Kidney capillary endothelial cell (primary cell): ENCODE results near the gene EEF2.

ENCODE experiments used
- DNase-seq: peaks from one replicate; pipeline ENCODE4 v3.0.0-alpha.2; 2018; ENCODE audit warnings: low spot score

EEF2 gene

DNA sequence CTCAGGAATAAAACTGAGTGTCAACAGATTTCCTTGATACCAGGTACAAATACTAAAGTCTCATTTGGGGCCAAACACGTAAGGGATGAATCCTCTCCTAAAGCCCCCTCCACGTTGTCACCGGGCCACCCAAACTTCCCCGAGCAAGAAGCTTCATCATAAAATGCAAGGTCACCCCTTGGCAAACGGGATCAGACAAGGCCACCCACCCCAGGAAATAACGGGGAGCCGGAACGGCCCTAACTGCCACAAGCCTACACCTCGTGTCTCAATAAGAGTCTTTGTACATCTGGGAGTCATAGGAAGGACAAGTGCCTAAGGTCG lies 717 bp downstream of the EEF2 start:
- DNase-seq: no peak

DNA sequence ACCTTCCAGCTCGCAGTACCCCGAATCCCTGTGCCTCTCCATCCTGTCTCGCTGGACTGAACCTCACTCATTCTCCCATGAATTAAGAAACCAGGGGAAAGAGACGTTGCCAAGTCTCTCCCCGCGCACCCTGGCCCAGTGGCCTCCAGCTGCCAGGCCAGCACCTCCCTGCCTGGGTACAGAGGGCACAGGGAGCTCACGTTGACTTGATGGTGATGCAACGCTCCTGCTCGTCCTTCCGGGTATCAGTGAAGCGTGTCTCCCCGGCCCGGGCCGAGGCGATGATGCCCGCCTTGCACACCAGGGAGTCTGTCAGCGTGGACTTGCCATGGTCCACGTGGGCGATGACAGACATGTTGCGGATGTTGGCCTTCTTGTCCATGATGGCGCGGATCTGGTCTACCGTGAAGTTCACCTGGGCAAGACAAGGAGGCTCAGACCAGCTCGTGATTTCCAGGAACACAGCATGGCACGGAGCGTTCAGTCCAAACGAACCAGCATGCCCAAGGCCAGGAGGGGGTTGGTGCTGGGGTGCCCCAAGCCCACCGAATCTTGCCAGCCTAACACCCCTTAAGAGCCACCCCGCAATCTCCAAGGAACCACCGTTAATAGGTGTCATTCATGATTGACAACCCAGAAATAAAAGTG lies 1.2 kb downstream of the EEF2 start:
- DNase-seq: no peak

DNA sequence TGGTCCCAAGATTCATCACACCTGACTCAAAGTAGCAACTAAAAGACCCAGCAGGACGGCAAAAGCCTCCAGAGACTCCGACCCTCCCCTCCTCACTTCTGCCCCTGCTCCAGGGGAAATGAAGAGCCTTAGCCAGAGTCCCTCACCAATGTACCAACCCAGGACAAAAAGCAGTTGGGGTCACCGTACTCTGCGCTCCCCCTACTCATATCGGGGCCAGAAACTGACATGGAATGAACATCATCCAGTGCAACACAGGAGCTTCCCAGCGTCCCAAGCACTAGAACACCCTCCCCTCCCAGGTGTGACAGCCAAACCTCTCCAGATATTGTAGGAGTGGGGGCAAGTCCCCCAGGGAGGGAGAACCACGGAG lies 1.7 kb downstream of the EEF2 start:
- no peak for DNase-seq

DNA sequence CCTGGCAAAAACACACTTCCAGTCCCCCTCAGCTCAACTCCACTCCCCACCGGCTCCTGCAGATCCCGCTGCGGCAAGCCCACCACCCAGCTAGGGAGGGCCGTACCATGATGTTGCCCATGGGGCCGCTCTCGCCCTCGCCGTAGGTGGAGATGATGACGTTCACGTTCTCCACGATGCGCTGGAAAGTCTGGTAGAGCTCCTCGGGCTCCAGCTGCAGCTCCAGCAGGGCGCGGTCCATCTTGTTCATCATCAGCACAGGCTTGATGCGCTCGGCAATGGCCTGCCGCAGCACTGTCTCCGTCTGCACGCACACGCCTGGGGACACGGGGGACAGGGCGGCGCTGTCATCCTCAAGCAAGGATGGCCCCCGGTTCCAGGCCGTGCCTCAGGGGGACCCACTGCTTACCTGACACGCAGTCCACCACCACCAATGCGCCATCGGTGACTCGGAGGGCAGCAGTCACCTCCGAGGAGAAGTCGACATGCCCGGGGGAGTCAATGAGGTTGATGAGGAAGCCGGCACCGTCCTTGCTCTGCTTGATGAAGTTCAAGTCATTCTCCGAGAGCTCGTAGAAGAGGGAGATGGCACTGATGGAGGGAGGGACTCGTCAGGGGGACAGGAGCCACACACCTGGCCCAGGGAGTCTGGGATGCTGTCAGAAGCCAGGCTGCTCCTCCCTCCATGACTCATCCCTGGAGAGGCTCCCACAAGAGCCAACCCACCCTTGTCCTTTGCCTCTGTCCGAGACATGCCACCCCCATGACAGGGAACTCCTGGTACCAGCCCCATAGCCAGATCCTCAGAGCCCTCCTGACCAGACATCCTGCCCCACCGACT lies 2.3 kb downstream of the EEF2 start:
- no peak for DNase-seq

DNA sequence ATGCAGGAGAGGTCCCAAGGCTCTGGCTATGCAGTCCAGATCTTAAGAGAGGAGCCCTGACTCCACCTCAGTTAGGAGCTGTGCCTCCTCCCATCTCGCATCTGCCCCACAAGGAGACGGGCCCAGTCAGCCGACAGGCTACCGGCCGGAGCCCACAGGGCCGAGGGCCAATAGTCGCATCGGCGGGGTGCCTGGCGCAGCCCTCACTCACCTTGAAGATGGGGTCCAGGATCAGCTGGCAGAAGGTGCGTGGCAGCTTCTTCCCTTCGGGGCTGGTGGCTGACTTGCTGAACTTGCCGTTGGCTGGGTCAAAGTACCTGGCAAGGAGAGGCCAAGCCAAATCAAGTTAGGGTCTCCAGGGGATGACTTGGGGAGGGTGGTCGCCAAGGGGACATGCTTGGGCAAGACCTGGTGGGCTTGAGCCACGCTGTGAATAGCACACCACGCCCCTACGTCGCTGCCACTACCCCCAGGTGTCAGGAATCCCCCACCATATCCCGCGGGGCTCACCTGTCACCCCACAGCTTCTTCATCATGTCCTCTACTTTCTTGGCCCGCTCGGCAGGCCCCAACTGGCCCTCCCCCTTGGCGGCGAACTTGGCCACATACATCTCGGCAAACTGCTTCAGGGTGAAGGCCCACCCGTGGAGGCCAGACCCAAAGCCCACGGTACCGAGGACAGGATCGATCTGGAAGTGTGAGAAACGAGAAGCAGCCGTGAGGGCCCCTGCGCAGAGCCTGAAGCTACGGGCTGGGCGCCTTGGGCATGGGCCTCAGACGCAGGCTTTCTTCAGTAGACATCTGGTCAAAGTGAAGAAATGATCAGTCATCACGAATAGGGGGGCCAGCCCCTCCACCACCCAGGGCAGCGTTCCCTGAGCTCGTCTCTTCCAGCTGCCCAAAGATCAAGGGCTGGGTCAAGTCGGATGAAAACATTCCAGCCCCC lies 3.3 kb downstream of the EEF2 start:
- DNase-seq: no peak

DNA sequence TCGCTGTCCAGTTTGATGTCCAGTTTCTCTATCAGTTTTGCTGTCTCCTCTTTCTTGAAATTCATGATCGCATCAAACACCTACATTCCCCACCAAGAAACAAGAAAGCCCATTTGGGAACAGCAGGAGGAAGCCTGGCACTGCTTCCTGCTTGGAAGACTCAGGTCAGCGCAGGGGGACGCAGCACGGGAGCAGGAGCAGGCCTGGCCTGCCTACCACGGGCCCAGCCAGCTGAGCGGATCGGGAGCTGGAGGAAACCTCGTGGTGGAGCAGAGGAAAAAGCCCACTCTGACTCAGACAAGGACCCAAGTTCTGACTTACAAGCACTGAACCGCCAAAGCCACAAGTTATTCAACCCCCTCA lies 3.9 kb downstream of the EEF2 start:
- DNase-seq: no peak

DNA sequence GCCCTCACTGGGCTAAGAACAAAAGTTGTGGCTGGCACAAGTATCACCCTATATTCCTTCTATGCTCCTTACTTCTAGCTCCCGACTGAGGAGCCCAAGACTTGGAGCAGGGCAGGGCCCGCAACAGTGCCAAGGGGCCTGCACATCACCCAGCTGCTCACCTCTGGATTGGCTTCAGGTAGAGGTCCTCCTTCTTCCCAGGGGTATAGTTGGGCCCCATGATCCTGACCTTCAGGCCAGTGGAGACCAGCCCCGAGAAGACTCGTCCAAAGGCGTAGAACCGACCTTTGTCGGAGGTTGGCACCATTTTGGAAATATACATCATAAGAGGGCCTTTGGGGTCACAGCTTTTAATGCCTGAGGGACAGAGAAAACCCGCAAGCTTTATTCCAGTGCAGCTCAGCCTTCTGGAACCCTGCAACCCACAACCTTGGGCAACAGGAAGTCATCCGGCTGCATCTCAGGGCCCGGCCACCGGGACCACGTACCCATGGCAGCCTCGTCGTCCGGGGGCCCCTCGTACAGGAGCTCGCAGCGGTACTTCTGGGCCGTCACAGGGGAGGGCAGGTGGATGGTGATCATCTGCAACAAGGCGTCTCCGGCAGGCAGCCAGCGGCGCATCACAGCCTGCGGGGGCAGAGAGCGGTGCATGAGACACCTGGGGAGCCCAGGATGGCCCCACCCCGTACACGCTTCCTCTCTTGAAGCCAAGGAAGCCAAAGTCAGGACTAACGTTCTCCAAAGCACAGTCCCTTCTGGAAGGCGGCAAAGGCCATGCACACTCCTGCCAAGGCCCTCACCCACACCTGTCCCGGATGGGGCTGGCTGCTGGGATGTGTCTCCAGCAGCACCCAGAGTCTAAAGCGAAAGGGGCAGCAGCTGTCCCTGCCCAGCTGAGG lies 4.7 kb downstream of the EEF2 start:
- DNase-seq: no peak

DNA sequence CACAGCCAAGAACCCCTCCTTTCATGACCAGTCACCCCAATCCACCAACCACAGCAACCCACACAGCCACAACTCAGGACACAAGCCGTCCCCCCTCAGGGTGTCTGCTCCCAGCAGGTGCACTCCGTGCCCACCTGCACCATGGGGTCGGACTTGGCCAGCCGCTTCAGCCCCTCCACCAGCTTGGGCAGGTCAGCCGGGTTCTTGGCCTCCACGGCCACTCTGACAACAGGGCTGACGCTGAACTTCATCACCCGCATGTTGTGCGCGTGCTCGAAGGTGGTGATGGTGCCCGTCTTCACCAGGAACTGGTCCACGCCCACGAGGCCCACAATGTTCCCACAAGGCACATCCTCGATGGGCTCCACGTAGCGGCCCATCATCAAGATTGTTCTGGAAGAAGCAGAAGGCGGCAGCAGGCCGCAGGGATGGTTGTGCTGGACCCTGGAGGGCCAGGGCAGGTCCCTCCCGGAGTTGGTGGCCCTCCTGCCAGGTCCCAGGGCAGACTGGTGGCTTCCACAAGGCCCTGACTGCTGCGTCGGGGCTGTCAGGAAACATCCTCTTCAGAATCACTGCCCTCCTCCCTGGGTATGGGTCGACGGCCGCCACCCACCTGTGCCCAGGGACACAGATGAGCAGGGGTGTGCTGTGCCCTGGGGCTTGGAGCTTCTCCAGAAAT lies 5.5 kb downstream of the EEF2 start:
- no peak for DNase-seq

DNA sequence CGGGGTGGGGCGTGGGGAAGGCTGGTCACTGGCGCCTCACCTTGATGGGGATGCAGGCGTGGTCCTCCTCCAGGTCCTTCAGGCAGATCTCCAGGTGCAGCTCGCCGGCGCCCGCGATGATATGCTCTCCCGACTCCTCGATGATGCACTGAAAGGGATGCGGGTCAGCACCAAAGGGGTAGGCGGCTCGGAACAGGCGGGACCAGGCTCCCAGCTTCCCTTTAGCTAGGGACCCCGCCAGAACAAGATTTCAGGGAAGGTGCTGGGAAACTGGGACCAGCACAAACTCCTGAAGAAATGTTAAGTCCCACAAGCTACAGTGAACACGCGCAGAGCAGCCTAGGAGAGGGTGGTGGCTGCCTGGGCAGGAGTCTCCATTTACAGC lies 6.0 kb downstream of the EEF2 start:
- DNase-seq: no peak

DNA sequence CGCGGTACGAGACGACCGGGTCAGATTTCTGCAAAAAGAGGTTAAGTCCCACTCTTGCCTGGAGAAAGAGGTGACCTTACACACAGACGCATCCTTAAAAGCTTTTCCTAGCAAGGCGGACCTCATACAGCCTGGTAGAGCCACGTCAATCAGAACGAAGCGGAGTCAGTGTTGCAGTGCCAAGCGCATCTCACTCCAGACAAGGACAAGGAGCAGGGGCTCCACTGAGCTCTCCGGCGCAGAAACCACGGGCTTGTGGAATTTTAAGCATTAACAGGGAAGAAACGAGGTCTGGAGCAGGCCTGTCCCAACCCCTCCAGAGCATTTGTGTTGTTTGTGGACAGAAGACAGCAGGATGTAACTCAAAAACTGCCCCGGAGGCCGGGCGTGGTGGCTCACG lies 7.1 kb downstream of the EEF2 start:
- no peak for DNase-seq

DNA sequence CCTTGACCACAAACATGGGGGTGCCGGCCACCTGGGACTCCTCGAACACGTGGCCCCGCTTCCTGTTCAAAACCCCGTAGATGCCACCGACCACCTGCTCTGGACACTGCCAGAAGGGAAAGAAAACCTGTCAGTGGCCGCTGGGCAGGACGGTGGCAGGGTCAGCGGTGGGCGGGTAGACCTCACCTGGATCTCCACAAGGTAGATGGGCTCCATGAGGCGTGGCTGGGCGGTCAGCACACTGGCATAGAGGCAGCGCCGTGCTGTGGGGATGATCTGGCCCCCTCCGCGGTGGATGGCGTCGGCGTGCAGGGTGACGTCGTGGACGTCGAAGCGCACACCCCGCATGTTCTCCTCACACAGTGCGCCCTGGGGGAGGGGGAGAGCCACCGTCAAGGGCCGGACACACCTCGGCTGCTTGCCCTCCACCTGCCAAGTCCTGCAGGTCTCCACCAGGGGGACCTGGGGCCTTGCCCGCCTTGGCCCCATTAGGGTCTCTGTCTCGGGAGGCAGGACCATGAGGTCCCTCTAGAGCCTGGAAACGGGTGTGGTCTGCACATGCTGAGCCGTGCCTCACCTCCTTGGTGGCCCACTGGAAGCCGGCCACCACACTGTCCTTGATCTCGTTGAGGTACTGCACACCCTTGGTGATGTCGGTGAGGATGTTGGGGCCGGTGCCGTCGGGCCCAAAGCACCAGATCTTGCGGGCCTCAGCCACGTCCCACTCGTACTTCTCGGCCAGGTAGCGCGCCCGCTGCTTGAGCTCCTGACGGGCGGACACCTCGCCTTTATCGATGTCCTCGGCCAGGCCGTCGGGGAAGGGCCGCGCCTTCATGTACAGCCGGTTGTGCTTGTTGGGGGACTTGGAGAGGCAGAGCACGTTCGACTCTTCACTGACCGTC lies 7.8 kb downstream of the EEF2 start:
- DNase-seq: no peak

DNA sequence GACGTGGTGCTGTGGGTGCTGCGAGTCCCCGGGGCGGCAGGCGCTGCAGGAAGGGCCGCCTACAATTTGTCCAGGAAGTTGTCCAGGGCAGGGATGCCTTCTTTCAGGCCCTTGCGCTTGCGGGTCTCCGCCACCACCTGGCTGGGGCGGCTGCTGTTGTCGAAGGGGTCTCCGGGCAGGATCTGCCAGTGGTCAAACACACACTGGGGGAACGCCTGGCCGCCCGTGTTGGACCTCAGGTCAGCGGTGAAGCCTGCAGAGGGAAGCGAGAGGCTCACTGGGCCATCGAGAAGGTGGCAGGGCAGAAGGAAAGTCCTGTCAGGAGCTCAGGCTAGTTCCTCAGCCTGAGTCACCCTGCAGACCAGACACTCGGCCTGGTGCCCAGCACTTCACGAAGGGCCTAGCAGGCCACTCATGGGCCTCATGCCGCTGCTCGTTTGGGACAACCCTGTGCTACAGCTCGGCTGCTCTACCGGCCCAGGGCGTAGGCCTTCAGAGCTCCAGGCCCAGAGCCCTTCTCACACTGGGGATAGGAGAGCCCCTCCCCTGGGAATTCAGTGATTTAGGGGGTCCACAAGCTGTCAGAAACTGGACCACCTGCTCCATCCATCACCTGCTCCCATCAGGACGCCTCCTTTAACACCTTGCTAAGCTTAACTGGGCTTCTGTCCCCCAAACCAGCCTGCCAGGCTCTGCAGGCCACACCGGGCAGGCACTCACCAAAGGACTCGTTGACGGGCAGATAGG lies 8.6 kb downstream of the EEF2 start:
- no peak for DNase-seq

DNA sequence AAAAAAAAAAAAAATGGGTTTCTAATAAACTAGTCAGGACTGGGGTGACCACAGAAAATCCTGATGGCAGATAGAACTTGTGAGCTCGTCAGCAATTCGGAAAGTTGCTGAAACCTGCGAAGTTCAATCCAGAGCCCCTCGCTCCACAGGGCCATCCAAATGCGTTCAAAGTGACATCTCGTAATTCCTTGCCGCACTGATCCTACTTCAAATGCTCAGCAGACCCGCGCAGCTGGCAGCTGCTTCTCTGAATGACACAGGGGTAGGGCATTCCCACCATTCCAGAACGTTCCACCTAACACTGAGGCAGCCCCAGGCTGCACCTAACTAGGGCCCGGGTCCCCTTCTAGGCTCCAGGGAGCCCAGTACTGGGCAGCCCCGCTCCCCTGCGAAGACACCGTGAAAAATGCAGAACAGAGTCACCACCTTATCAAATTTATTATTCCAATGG lies 9.6 kb downstream of the EEF2 start:
- DNase-seq: no peak

DNA sequence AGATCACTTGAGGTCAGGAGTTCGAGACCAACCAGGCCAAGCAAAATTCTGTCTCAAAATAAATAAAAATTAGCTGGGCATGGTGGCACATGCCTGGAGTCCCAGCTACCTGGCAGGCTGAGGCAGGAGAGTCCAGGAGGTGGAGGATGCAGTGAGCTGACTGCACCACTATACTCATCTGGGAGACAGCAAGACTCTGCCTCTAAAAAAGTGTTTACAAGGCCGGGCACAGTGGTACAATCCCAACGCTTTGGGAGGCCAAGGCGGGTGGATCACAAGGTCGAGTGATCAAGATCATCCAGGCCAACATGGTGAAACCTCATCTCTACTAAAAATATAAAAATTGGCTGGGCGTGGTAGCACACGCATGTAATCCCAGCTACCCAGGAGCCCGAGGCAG lies 10.1 kb downstream of the EEF2 start:
- no peak for DNase-seq

DNA sequence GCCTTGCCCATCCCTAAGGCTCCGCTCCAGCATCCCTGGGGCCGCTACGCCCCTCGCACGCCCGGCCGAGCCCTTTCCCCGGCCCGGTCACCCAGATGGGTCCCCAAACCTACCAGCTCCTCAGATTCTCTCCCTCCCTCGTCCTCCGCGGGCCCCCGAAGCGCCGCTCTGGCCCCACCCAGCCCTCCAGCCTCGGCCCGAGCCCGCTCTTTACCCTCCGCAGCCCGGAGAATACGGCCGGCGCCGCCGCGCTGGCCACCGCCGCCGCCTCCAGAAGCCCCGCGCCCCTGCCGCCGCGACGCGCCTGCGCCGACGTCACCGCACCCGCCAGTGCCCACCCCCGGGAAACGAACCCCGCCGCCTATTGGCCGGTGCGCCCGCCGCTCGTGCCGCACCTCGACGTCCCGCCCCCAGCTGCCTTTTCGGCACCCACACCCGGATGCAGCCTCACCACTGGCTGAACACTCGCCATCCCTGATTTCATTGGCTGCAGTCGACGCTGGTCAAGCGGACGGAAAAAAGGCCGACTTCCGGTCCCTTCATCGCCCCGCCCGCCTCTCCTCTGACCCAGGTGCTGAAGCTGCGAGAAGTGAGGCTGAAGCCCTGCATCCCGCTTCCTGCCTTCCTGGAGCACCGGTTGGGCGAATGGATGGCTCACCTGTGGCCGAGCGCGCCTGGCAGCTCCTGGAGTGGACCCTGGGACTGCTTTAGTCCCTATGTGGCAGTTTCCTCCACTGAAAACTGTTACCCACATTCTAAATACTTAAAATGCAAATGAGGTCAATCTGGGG lies 14.3 kb downstream of the EEF2 start, which contains the start of gene DAPK3:
Gene DAPK3, minus strand, starts transcription at position 292 of the 791 bp plus-strand sequence. CDS start 1,364 bp downstream, outside the sequence.
- peak; percentile 96 for DNase-seq

DNA sequence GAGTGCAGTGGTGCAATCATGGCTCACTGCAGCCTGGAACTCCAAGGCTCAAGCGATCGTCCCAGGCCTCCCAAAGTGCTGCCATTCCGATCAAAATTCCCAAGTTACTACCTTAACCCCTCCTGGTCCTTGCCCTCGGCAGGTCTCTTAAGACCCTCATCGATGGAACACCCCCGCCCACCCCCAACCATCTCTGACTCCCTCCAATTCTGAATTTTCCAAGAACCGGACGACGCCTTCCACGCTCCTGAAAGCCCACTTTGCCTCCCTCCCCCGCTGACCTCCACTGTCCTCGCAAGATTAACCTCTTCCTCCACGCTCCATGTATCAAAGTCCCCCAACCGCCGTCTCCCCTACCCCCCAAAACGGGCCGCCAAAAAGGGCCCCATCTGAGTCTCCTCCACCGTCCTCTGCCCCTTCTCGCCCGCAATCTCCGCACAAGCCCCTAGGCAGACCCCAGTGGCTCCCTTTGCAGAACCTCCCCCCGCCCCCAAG lies 14.9 kb downstream of the EEF2 start:
- DNase-seq: no peak

DNA sequence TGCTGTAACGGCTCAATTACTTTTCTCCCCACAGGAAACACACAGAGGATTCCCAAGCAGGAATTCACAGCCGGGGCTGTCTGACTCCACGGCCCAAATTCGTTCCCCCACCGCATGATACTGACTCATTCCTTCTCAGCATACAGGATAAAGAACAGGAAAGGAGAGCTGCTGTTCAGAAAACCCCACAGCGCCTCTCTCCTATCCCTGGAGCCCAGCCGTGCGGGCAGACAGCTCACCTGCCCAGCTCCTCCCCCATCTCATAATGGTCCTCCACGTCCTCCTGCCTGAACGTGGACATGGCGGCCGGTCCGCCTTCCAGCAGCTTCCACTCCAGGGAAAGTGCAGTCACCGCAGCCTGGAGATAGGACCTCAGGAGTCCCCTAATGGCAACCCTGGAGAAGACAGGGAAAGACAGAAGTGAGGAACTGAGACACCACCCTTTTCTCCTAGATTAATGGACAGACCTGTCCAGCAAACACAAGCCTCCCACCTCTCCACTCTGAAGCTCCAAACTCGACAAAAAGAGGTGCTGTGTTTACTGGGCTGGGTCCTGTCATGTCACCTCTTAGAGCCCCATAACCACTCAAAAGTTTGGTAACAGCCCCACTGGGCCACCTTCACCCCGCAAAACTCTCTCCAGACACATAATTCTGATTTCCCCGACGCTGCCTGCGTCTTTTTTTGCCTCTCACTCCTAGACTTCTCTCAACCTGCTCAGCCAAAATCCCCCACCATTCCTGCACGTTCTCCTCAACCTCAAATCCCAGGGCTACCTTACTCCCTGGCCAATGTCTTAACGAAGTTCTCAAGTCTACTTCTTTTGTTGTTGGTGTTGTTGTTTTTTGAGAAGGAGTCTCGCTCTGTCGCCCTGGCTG lies 15.6 kb downstream of the EEF2 start:
- peak; percentile 85 for DNase-seq
